Activated T-cell treated with anti-CD3 and anti-CD28 coated beads, Interleukin-2, amount 50 U/mL, for 72 hours (primary cell): ENCODE results near the gene FBXO42. TPM values are rescaled to one million over a fixed set of nuclear protein-coding genes. Genes with fewer than 3 reads are reported as not detected.

Experiments used
- ATAC-seq, 2 donors: fragments of 150-1000 bp; cut with Tn5 transposase; replicated peaks in 1 of 2; 2 replicates each; pipeline ENCODE4 v1.10.0; 2021; ENCODE audit warnings: moderate library complexity in 2 of 2, mild to moderate bottlenecking in 1 of 2
- DNase-seq, 2 donors: peaks; one replicate each; pipeline ENCODE4 v3.0.0; 2021 to 2022; ENCODE audit warnings: mixed read lengths in 1 of 2
- H3K27ac Mint-ChIP-seq: one replicate; pipeline ENCODE4 v1.8.0; 2022; ENCODE audit warnings: mild to moderate bottlenecking, moderate library complexity, mixed read lengths
- H3K27me3 Mint-ChIP-seq: one replicate; pipeline ENCODE4 v1.8.0; 2022; ENCODE audit warnings: low read depth, mixed read lengths
- H3K36me3 Mint-ChIP-seq, 2 donors: one replicate each; pipeline ENCODE4 v1.8.0; 2022; ENCODE audit warnings: mixed read lengths in 2 of 2, mild to moderate bottlenecking in 1 of 2; ENCODE audit not compliant: insufficient read depth in 2 of 2
- H3K4me1 Mint-ChIP-seq: one replicate; pipeline ENCODE4 v1.8.0; 2022; ENCODE audit warnings: low read depth, mixed read lengths
- H3K4me3 Mint-ChIP-seq, 2 donors: one replicate each; pipeline ENCODE4 v1.8.0; 2022; ENCODE audit warnings: mild to moderate bottlenecking in 2 of 2, mixed read lengths in 2 of 2, moderate library complexity in 2 of 2
- H3K9me3 Mint-ChIP-seq, 2 donors: one replicate each; pipeline ENCODE4 v1.8.0; 2022; ENCODE audit warnings: mixed read lengths in 2 of 2
- total RNA-seq, 2 donors: library from RNA; stranded (reverse); gene quantifications; one replicate each; pipeline ENCODE4 v1.2.3, GENCODE V29; 2022

The FBXO42 gene
- total RNA-seq, 2 donors from 2014 or later: 18.2 to 23.7 TPM

GRCh38 chr1:16385659-16386453, 33.6 kb upstream of the FBXO42 start:
- no peak for DNase-seq
- Mint-ChIP-seq H3K9me3 (no peaks in the 10 kb centered on the region), H3K4me1 (peaks cover 58% of the 10 kb centered on the region), H3K27ac (peak overlapping the region; percentile 21), H3K36me3 (peaks cover 1 to 3% of the 10 kb centered on the region in 2 donors), H3K4me3 (peak overlapping the region; percentile 82 to 90), H3K27me3 (no peaks in the 10 kb centered on the region)
- peak; percentile 10 to 16 for ATAC-seq

GRCh38 chr1:16383888-16384287, 31.6 kb upstream of the FBXO42 start:
- no peak for DNase-seq
- Mint-ChIP-seq H3K9me3 (no peaks in the 10 kb centered on the region), H3K36me3 (peaks cover 1 to 3% of the 10 kb centered on the region in 2 donors), H3K4me1 (peaks cover 47% of the 10 kb centered on the region), H3K27ac (no peak overlapping the region), H3K27me3 (no peaks in the 10 kb centered on the region), H3K4me3 (peak overlapping the region in 1 of 2 donors; percentile 41)
- no peak for ATAC-seq

GRCh38 chr1:16380868-16381267, 28.6 kb upstream of the FBXO42 start:
- peaks cover 42% of the 10 kb centered on the region for H3K4me1 Mint-ChIP-seq
- H3K27ac Mint-ChIP-seq: no peak overlapping the region
- H3K4me3 Mint-ChIP-seq: no peak overlapping the region
- peaks cover 3 to 4% of the 10 kb centered on the region in 2 donors for H3K36me3 Mint-ChIP-seq
- DNase-seq: no peak
- no peaks in the 10 kb centered on the region for H3K9me3 Mint-ChIP-seq
- H3K27me3 Mint-ChIP-seq: no peaks in the 10 kb centered on the region
- no peak for ATAC-seq

GRCh38 chr1:16378443-16378842, 26.2 kb upstream of the FBXO42 start:
- Mint-ChIP-seq H3K27ac (no peak overlapping the region), H3K4me3 (no peak overlapping the region), H3K36me3 (peaks cover 3 to 6% of the 10 kb centered on the region in 2 donors), H3K9me3 (no peaks in the 10 kb centered on the region), H3K4me1 (peaks cover 45% of the 10 kb centered on the region), H3K27me3 (no peaks in the 10 kb centered on the region)
- DNase-seq (no peak), ATAC-seq (no peak)

GRCh38 chr1:16376971-16377370, 24.7 kb upstream of the FBXO42 start:
- no peak for ATAC-seq
- Mint-ChIP-seq H3K27me3 (no peaks in the 10 kb centered on the region), H3K4me1 (peaks cover 51% of the 10 kb centered on the region), H3K9me3 (no peaks in the 10 kb centered on the region), H3K27ac (no peak overlapping the region), H3K4me3 (no peak overlapping the region), H3K36me3 (peaks cover 5 to 10% of the 10 kb centered on the region in 2 donors)
- no peak for DNase-seq

GRCh38 chr1:16375521-16376340, 23.5 kb upstream of the FBXO42 start:
- H3K9me3 Mint-ChIP-seq: no peaks in the 10 kb centered on the region
- peaks cover 63% of the 10 kb centered on the region for H3K4me1 Mint-ChIP-seq
- no peak for DNase-seq
- peak overlapping the region; percentile 49 for H3K27ac Mint-ChIP-seq
- ATAC-seq: no peak
- no peaks in the 10 kb centered on the region for H3K27me3 Mint-ChIP-seq
- peaks cover 8 to 14% of the 10 kb centered on the region in 2 donors for H3K36me3 Mint-ChIP-seq
- H3K4me3 Mint-ChIP-seq: no peak overlapping the region

- DNase-seq (no peak), ATAC-seq (no peak)
- H3K4me3 Mint-ChIP-seq: peak overlapping the region; percentile 20 to 31
- peaks cover 8 to 15% of the 10 kb centered on the region in 2 donors for H3K36me3 Mint-ChIP-seq
- peak overlapping the region; percentile 50 for H3K27ac Mint-ChIP-seq
- peaks cover 74% of the 10 kb centered on the region for H3K4me1 Mint-ChIP-seq
- H3K9me3 Mint-ChIP-seq: no peaks in the 10 kb centered on the region
- no peaks in the 10 kb centered on the region for H3K27me3 Mint-ChIP-seq
Observed at GRCh38 chr1:16374266-16374665, 22.0 kb upstream of the FBXO42 start.

GRCh38 chr1:16372535-16373285, 20.4 kb upstream of the FBXO42 start:
- Mint-ChIP-seq H3K27ac (peak overlapping the region; percentile 98), H3K9me3 (no peaks in the 10 kb centered on the region), H3K4me3 (peak overlapping the region; percentile 82 to 92), H3K27me3 (no peaks in the 10 kb centered on the region), H3K36me3 (peaks cover 7 to 16% of the 10 kb centered on the region in 2 donors), H3K4me1 (peaks cover 83% of the 10 kb centered on the region)
- DNase-seq: no peak
- no peak for ATAC-seq

- peak in 1 of 2 donors; percentile 24 for DNase-seq
- Mint-ChIP-seq H3K9me3 (no peaks in the 10 kb centered on the region), H3K27ac (peak overlapping the region; percentile 98), H3K4me3 (peak overlapping the region; percentile 82 to 92), H3K36me3 (peaks cover 7 to 16% of the 10 kb centered on the region in 2 donors), H3K4me1 (peaks cover 77% of the 10 kb centered on the region), H3K27me3 (no peaks in the 10 kb centered on the region)
- ATAC-seq: peak; percentile 10 to 20
Observed at GRCh38 chr1:16371725-16372124, 19.4 kb upstream of the FBXO42 start.

GRCh38 chr1:16369821-16370220, 17.5 kb upstream of the FBXO42 start:
- peaks cover 58% of the 10 kb centered on the region for H3K4me1 Mint-ChIP-seq
- H3K27me3 Mint-ChIP-seq: no peaks in the 10 kb centered on the region
- peak overlapping the region; percentile 94 to 96 for H3K4me3 Mint-ChIP-seq
- H3K9me3 Mint-ChIP-seq: no peaks in the 10 kb centered on the region
- H3K27ac Mint-ChIP-seq: no peak overlapping the region
- no peak for DNase-seq
- ATAC-seq: no peak
- H3K36me3 Mint-ChIP-seq: peaks cover 7 to 14% of the 10 kb centered on the region in 2 donors

- ATAC-seq (no peak), DNase-seq (peak in 1 of 2 donors; percentile 15)
- Mint-ChIP-seq H3K9me3 (no peaks in the 10 kb centered on the region), H3K27ac (peak overlapping the region; percentile 88), H3K27me3 (no peaks in the 10 kb centered on the region), H3K4me1 (peaks cover 48% of the 10 kb centered on the region), H3K36me3 (peaks cover 7 to 14% of the 10 kb centered on the region in 2 donors), H3K4me3 (peak overlapping the region; percentile 94 to 96)
Observed at GRCh38 chr1:16367968-16368890, 15.9 kb upstream of the FBXO42 start.
